H1 (cell line): ENCODE results near the gene SPACA5B. TPM values are rescaled to one million over a fixed set of nuclear protein-coding genes. Genes with fewer than 3 reads are reported as not detected.

Source experiments
- CTCF ChIA-PET: fragments of 300-600 bp; sonication (Branson Sonifier 250); formaldehyde crosslinking; loops from one replicate; lab custom pipeline; 2021; ENCODE audit not compliant: partially characterized antibody; lab: Charles Lee
- POLR2A ChIA-PET: fragments of 300-600 bp; sonication (Branson Sonifier 250); formaldehyde crosslinking; loops from one replicate; lab custom pipeline; 2021; ENCODE audit warnings: inconsistent platforms; ENCODE audit not compliant: partially characterized antibody; lab: Charles Lee
- DNase-seq, 2 experiments: peaks; one replicate each; pipeline versions ENCODE4 v3.0.0 to v3.0.0-alpha.2; 2010 to 2022; ENCODE audit warnings: low spot score in 2 of 2, low read depth in 1 of 2, mixed read lengths in 1 of 2
- FAIRE-seq: peaks from 2 replicates; lab custom pipeline; 2011; peaks lifted over from hg19 to GRCh38; lab: Jason Lieb, UNC
- H2AFZ ChIP-seq: 2 replicates; pipeline ENCODE4 v1.8.1; 2012; ENCODE audit warnings: low read length, inconsistent platforms
- H2AK5ac ChIP-seq: 2 replicates; pipeline ENCODE4 v1.6.1; 2013; ENCODE audit warnings: low read depth, low read length
- H2BK120ac ChIP-seq: replicated peaks from 2 replicates; pipeline ENCODE3; 2013; ENCODE audit warnings: low read depth, low read length, inconsistent platforms
- H2BK12ac ChIP-seq: 2 replicates; pipeline ENCODE4 v1.6.1; 2013; ENCODE audit warnings: low read depth, low read length
- H2BK15ac ChIP-seq: 2 replicates; pipeline ENCODE4 v1.6.1; 2013; ENCODE audit warnings: low read length
- H2BK20ac ChIP-seq: 2 replicates; pipeline ENCODE4 v1.6.1; 2013; ENCODE audit warnings: low read length
- H2BK5ac ChIP-seq: 2 replicates; pipeline ENCODE4 v1.6.1; 2013; ENCODE audit warnings: low read depth, low read length
- H3K14ac ChIP-seq: 2 replicates; pipeline ENCODE4 v1.6.1; 2013; ENCODE audit warnings: inconsistent platforms; ENCODE audit not compliant: insufficient read length
- H3K18ac ChIP-seq: 2 replicates; pipeline ENCODE4 v1.6.1; 2013; ENCODE audit warnings: low read length; ENCODE audit errors: extremely low read depth
- H3K23ac ChIP-seq: 2 replicates; pipeline ENCODE4 v1.6.1; 2013; ENCODE audit warnings: inconsistent platforms; ENCODE audit not compliant: insufficient read length
- H3K23me2 ChIP-seq: 2 replicates; pipeline ENCODE4 v1.6.1; 2013; ENCODE audit warnings: low read depth, low read length
- H3K27ac ChIP-seq: 2 replicates; pipeline ENCODE4 v1.6.1; 2011; ENCODE audit warnings: low read depth, low read length, inconsistent platforms
- H3K27me3 ChIP-seq, 4 experiments: replicated peaks in 1 of 4; 1 replicate in 1 of 4; 2 replicates in 3 of 4; pipeline versions ENCODE4 v1.6.1 to v1.8.1; 2011 to 2013; ENCODE audit warnings: low read length in 3 of 4, mild to moderate bottlenecking in 3 of 4, inconsistent platforms in 2 of 4, mixed read lengths in 2 of 4, moderate library complexity in 1 of 4; ENCODE audit not compliant: control insufficient read depth in 3 of 4, insufficient read depth in 3 of 4; ENCODE audit errors: extremely low read depth in 1 of 4
- H3K36me3 ChIP-seq, 4 experiments: 2 replicates each; pipeline versions ENCODE4 v1.6.1 to v1.8.1; 2011 to 2013; ENCODE audit warnings: mild to moderate bottlenecking in 4 of 4, low read length in 3 of 4, moderate library complexity in 2 of 4, control low read depth in 1 of 4, inconsistent platforms in 1 of 4; ENCODE audit not compliant: insufficient read depth in 4 of 4, control insufficient read depth in 2 of 4
- H3K4ac ChIP-seq: replicated peaks from 2 replicates; pipeline ENCODE3; 2013; ENCODE audit warnings: low read length, low read depth, mixed read lengths, inconsistent platforms; ENCODE audit not compliant: insufficient read length
- H3K4me1 ChIP-seq, 4 experiments: replicated peaks in 1 of 4; 1 replicate in 1 of 4; 2 replicates in 3 of 4; pipeline versions ENCODE4 v1.6.1 to v1.8.1; 2011 to 2013; ENCODE audit warnings: low read length in 3 of 4, inconsistent platforms in 2 of 4, mixed read lengths in 1 of 4; ENCODE audit not compliant: insufficient read depth in 4 of 4, control insufficient read depth in 3 of 4
- H3K4me2 ChIP-seq, 2 experiments: 2 replicates each; pipeline versions ENCODE4 v1.6.1 to v1.8.1; 2011 to 2013; ENCODE audit warnings: low read depth in 2 of 2, low read length in 2 of 2, control low read depth in 1 of 2, inconsistent platforms in 1 of 2, mild to moderate bottlenecking in 1 of 2; ENCODE audit not compliant: insufficient read depth in 1 of 2
- H3K4me3 ChIP-seq, 4 experiments: fragments of 200-600, 300-600 bp in 1 of 4; sonication (generic), shearing (Covaris generic), sonication (Bioruptor Twin) in 1 of 4; 2 replicates each; pipeline versions ENCODE4 v1.5.1 to v1.8.1; 2011 to 2016; ENCODE audit warnings: low read length in 4 of 4, low read depth in 3 of 4, control low read depth in 2 of 4, inconsistent platforms in 2 of 4, mild to moderate bottlenecking in 2 of 4, mixed read lengths in 1 of 4, moderate library complexity in 1 of 4; ENCODE audit not compliant: insufficient read depth in 2 of 4; ENCODE audit errors: extremely low read depth in 1 of 4
- H3K56ac ChIP-seq: replicated peaks from 2 replicates; pipeline ENCODE3; 2013; ENCODE audit warnings: low read depth, mild to moderate bottlenecking, mixed read lengths, low read length, inconsistent platforms; ENCODE audit not compliant: insufficient read length
- H3K79me1 ChIP-seq: 2 replicates; pipeline ENCODE4 v1.6.1; 2013; ENCODE audit warnings: low read depth, low read length, control low read depth
- H3K79me2 ChIP-seq, 2 experiments: 2 replicates each; pipeline versions ENCODE4 v1.6.1 to v1.8.1; 2012 to 2013; ENCODE audit warnings: low read length in 2 of 2, mild to moderate bottlenecking in 2 of 2, inconsistent platforms in 1 of 2; ENCODE audit not compliant: insufficient read depth in 2 of 2, control insufficient read depth in 1 of 2
- H3K9ac ChIP-seq, 4 experiments: replicated peaks in 1 of 4; 1 replicate in 1 of 4; 2 replicates in 3 of 4; pipeline versions ENCODE4 v1.6.1 to v1.8.1; 2011 to 2013; ENCODE audit warnings: low read depth in 3 of 4, low read length in 3 of 4, control low read depth in 2 of 4, mild to moderate bottlenecking in 2 of 4, moderate library complexity in 2 of 4, inconsistent platforms in 1 of 4; ENCODE audit errors: extremely low read depth in 1 of 4
- H3K9me3 ChIP-seq, 2 experiments: 2 replicates each; pipeline versions ENCODE4 v1.6.1 to v1.8.1; 2012 to 2013; ENCODE audit warnings: mild to moderate bottlenecking in 2 of 2, moderate library complexity in 2 of 2, control low read depth in 1 of 2, inconsistent platforms in 1 of 2, low read depth in 1 of 2, low read length in 1 of 2, mixed read lengths in 1 of 2; ENCODE audit not compliant: insufficient read depth in 2 of 2
- H4K20me1 ChIP-seq, 2 experiments: replicated peaks in 1 of 2; 2 replicates each; pipeline versions ENCODE3 to v1.8.1; 2011 to 2013; ENCODE audit warnings: inconsistent platforms in 2 of 2, low read length in 2 of 2, mild to moderate bottlenecking in 1 of 2; ENCODE audit not compliant: insufficient read depth in 2 of 2, control insufficient read depth in 1 of 2
- H4K5ac ChIP-seq: 2 replicates; pipeline ENCODE4 v1.6.1; 2013; ENCODE audit warnings: low read length, low read depth, mixed read lengths, inconsistent platforms; ENCODE audit not compliant: insufficient read length
- H4K8ac ChIP-seq: 2 replicates; pipeline ENCODE4 v1.8.0; 2013; ENCODE audit warnings: mild to moderate bottlenecking, moderate library complexity, low read length, inconsistent platforms; ENCODE audit not compliant: insufficient read depth; ENCODE audit errors: extremely low read depth
- H4K91ac ChIP-seq: replicated peaks from 2 replicates; pipeline ENCODE3; 2013; ENCODE audit warnings: low read length, mixed read lengths, inconsistent platforms; ENCODE audit not compliant: insufficient read length
- CBX5 ChIP-seq: fragments of 300-800, 300-1000 bp; sonication (generic); IDR thresholded peaks from 2 replicates; pipeline ENCODE4 v1.7.1; 2016; ENCODE audit warnings: antibody characterized with exemption, low read length, low read depth
- RAD21 ChIP-seq, 2 experiments: IDR thresholded peaks in 1 of 2; conservative IDR thresholded peaks in 1 of 2; 2 replicates each; pipeline ENCODE4 v1.6.1; 2011; ENCODE audit warnings: low read depth in 2 of 2, low read length in 2 of 2, improper control_type of control experiment in 1 of 2, inconsistent platforms in 1 of 2, mild to moderate bottlenecking in 1 of 2, moderate library complexity in 1 of 2
- WGBS, 2 experiments: shearing (Covaris generic) in 1 of 2; methylation state at CpG; one replicate each; pipeline versions ENCODE4 v1.1.6 to v1.1.7; 2013 to 2015; ENCODE audit warnings: low lambda C conversion rate in 2 of 2, mixed read lengths in 2 of 2, inconsistent platforms in 1 of 2, low coverage in 1 of 2, missing lambda C conversion rate in 1 of 2; ENCODE audit not compliant: insufficient replicate concordance in 2 of 2, insufficient coverage in 1 of 2, insufficient read length in 1 of 2; ENCODE audit errors: extremely low coverage in 1 of 2, missing lambda C conversion rate in 1 of 2; 5-methylcytosine and 5-hydroxymethylcytosine counted together
- polyA plus RNA-seq, 7 experiments: library from polyadenylated mRNA; depleted of rRNA in 3 of 7; stranded (reverse) in 5 of 7; unstranded in 2 of 7; fragments of >200 nt in 5 of 7; fragments of 200-250 nt in 2 of 7; gene quantifications; 1 replicate in 5 of 7; 2 replicates in 1 of 7; 4 replicates in 1 of 7; pipeline versions ENCODE4 v1.2.1 to v1.2.3, GENCODE V29; 2011 to 2013; ENCODE audit warnings: missing spikeins in 2 of 7, mixed read lengths in 2 of 7
- total RNA-seq: library from RNA; stranded (reverse); fragmentation: NEBNext Ultra II Directional; extraction: Animal tissue kit (Norgen Biotek cat#: 25700); gene quantifications from 2 replicates; pipeline ENCODE4 v1.2.1, GENCODE V29; 2021
- TF ChIP-seq, protein P1 (sequence below), 3 experiments: IDR thresholded peaks; 1 replicate in 2 of 3; 2 replicates in 1 of 3; pipeline versions ENCODE4 v1.5.1 to v1.6.1; 2011; ENCODE audit warnings: low read length in 3 of 3, mild to moderate bottlenecking in 3 of 3, inconsistent platforms in 2 of 3, low read depth in 1 of 3, moderate library complexity in 1 of 3; ENCODE audit not compliant: insufficient read depth in 1 of 3; ENCODE audit errors: control extremely low read depth in 1 of 3
- TF ChIP-seq, protein P2 (sequence below): IDR thresholded peaks from 2 replicates; pipeline ENCODE4 v1.6.1; 2011; ENCODE audit warnings: low read depth, mild to moderate bottlenecking, low read length; ENCODE audit not compliant: insufficient read depth

Gene SPACA5B
- total and polyA plus RNA-seq, 2 of the 8 experiments (the other 6 are each of a cell fraction or from before 2014, with no cell fraction given): not detected

GRCh38 chrX:48083212-48083611, 47.2 kb upstream of the SPACA5B start:
- H3K79me1 ChIP-seq: no peaks in the 10 kb centered on the region
- FAIRE-seq: peak; percentile 87
- WGBS, 2 experiments: 16% methylated on average over 9 of the region's 9 CpGs; no CpG with 5 or more reads in 1 of the 2 experiments
- H3K18ac ChIP-seq: no peak overlapping the region
- ChIA-PET POLR2A (no interaction called here), CTCF (interaction anchor here (1.0 to 4.1 kb wide), 5 partner anchors 34 to 415 kb away, joined by 3 to 22 read pairs (median 3); no protein-coding TSS in a partner anchor)
- no peak overlapping the region for H2AK5ac ChIP-seq
- DNase-seq: peak; percentile 9 to 49
- no peak overlapping the region for H4K8ac ChIP-seq
- no peak overlapping the region for H3K4me2 ChIP-seq
- H3K9me3 ChIP-seq: no peaks in the 10 kb centered on the region
- H3K23me2 ChIP-seq: no peaks in the 10 kb centered on the region
- no peak overlapping the region for H3K4ac ChIP-seq
- no peak overlapping the region for H2BK5ac ChIP-seq
- no peaks in the 10 kb centered on the region for H4K20me1 ChIP-seq
- no peak overlapping the region for H2AFZ ChIP-seq
- no peaks in the 10 kb centered on the region for H3K36me3 ChIP-seq
- no peak overlapping the region for H4K91ac ChIP-seq
- H3K4me3 ChIP-seq: no peak overlapping the region
- no peak overlapping the region for H4K5ac ChIP-seq
- no peak overlapping the region for H3K27ac ChIP-seq
- no peak overlapping the region for H2BK12ac ChIP-seq
- H2BK120ac ChIP-seq: no peak overlapping the region
- H2BK20ac ChIP-seq: no peak overlapping the region
- H3K4me1 ChIP-seq: no peaks in the 10 kb centered on the region
- TF ChIP-seq CBX5 (no peak), RAD21 (IDR thresholded peaks at IDR 0.05 in 1 of 2, conservative IDR thresholded peaks at IDR 0.05 in 1 of 2; ENCODE audit: low read depth in 2 of 2, low read length in 2 of 2) (peak; percentile 68 to 76)
- TF ChIP-seq, protein P1, sequence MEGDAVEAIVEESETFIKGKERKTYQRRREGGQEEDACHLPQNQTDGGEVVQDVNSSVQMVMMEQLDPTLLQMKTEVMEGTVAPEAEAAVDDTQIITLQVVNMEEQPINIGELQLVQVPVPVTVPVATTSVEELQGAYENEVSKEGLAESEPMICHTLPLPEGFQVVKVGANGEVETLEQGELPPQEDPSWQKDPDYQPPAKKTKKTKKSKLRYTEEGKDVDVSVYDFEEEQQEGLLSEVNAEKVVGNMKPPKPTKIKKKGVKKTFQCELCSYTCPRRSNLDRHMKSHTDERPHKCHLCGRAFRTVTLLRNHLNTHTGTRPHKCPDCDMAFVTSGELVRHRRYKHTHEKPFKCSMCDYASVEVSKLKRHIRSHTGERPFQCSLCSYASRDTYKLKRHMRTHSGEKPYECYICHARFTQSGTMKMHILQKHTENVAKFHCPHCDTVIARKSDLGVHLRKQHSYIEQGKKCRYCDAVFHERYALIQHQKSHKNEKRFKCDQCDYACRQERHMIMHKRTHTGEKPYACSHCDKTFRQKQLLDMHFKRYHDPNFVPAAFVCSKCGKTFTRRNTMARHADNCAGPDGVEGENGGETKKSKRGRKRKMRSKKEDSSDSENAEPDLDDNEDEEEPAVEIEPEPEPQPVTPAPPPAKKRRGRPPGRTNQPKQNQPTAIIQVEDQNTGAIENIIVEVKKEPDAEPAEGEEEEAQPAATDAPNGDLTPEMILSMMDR (IDR thresholded peaks at IDR 0.05; ENCODE audit: control extremely low read depth in 1 of 3, insufficient read depth in 1 of 3, low read depth in 1 of 3, low read length in 3 of 3): peak; percentile 6 to 54 (median 49)
- TF ChIP-seq, protein P2, sequence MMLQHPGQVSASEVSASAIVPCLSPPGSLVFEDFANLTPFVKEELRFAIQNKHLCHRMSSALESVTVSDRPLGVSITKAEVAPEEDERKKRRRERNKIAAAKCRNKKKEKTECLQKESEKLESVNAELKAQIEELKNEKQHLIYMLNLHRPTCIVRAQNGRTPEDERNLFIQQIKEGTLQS: no peak
- H3K27me3 ChIP-seq: no peaks in the 10 kb centered on the region
- no peak overlapping the region for H3K56ac ChIP-seq
- H3K14ac ChIP-seq: no peak overlapping the region
- H2BK15ac ChIP-seq: no peak overlapping the region
- H3K79me2 ChIP-seq: no peaks in the 10 kb centered on the region
- H3K9ac ChIP-seq: no peak overlapping the region
- H3K23ac ChIP-seq: no peak overlapping the region
